IMR-90 (cell line): ENCODE measurements around the gene DTX1. TPM values are rescaled to one million over a fixed set of nuclear protein-coding genes. Genes with fewer than 3 reads are reported as not detected.

Source experiments
- ATAC-seq: fragments of 200-7000 bp; cut with Tn5 transposase; 2 replicates; pipeline ENCODE4 v1.9.1; 2020; ENCODE audit warnings: low read depth, mild to moderate bottlenecking, moderate library complexity
- BruUV-seq: library from RNA; stranded (reverse); fragments of 400-500 nt; replicated peaks from 2 replicates; lab custom pipeline; 2021; lab: Mats Ljungman, UMichigan
- CTCF ChIA-PET: fragments of 300-600 bp; formaldehyde crosslinking; extraction: SDS; loops from one replicate; lab custom pipeline; 2021; ENCODE audit warnings: antibody characterized with exemption; lab: Yijun Ruan, JAX
- POLR2A ChIA-PET: fragments of 300-600 bp; sonication (Branson Sonifier 250); formaldehyde crosslinking; loops from one replicate; lab custom pipeline; 2022; ENCODE audit warnings: antibody characterized with exemption; ENCODE audit not compliant: unreplicated experiment; lab: Charles Lee
- DNase-seq: peaks from one replicate; pipeline ENCODE4 v3.0.0; 2013
- H2AFZ ChIP-seq: replicated peaks from 2 replicates; pipeline ENCODE3; 2013; ENCODE audit warnings: low read length, mild to moderate bottlenecking; ENCODE audit not compliant: poor library complexity
- H2AK5ac ChIP-seq: 2 replicates; pipeline ENCODE4 v1.6.1; 2013; ENCODE audit warnings: low read depth, low read length, inconsistent platforms
- H2AK9ac ChIP-seq: replicated peaks from 2 replicates; pipeline ENCODE3; 2013; ENCODE audit warnings: mild to moderate bottlenecking, low read depth, low read length, moderate library complexity; ENCODE audit not compliant: poor library complexity
- H2BK120ac ChIP-seq: 2 replicates; pipeline ENCODE4 v1.6.1; 2013; ENCODE audit warnings: low read depth, low read length, inconsistent platforms
- H2BK15ac ChIP-seq: 3 replicates; pipeline ENCODE4 v1.6.1; 2013; ENCODE audit warnings: low read depth, low read length, inconsistent platforms
- H2BK20ac ChIP-seq: 2 replicates; pipeline ENCODE4 v1.6.1; 2013; ENCODE audit warnings: low read depth, mild to moderate bottlenecking, inconsistent platforms, low read length, moderate library complexity
- H2BK5ac ChIP-seq: 2 replicates; pipeline ENCODE4 v1.6.1; 2013; ENCODE audit warnings: mild to moderate bottlenecking, low read depth, low read length, inconsistent platforms; ENCODE audit not compliant: poor library complexity, severe bottlenecking
- H3K14ac ChIP-seq: replicated peaks from 2 replicates; pipeline ENCODE4 v1.6.1; 2013; ENCODE audit warnings: low read depth, low read length, inconsistent platforms
- H3K18ac ChIP-seq: 2 replicates; pipeline ENCODE4 v1.6.1; 2013; ENCODE audit warnings: low read depth, low read length, control low read depth
- H3K23ac ChIP-seq: 2 replicates; pipeline ENCODE4 v1.6.1; 2013; ENCODE audit warnings: low read depth, low read length, inconsistent platforms
- H3K27ac ChIP-seq: 2 replicates; pipeline ENCODE4 v1.5.1; 2013; ENCODE audit warnings: mild to moderate bottlenecking, control low read depth, low read length; ENCODE audit not compliant: insufficient read depth
- H3K27me3 ChIP-seq: 2 replicates; pipeline ENCODE4 v1.6.1; 2013; ENCODE audit warnings: low read length; ENCODE audit not compliant: control insufficient read depth, insufficient read depth
- H3K36me3 ChIP-seq: 2 replicates; pipeline ENCODE4 v1.6.1; 2013; ENCODE audit warnings: low read length, mixed read lengths; ENCODE audit not compliant: control insufficient read depth, insufficient read depth
- H3K4ac ChIP-seq: 2 replicates; pipeline ENCODE4 v1.6.1; 2013; ENCODE audit warnings: low read depth, low read length, inconsistent platforms
- H3K4me1 ChIP-seq: 2 replicates; pipeline ENCODE4 v1.6.1; 2013; ENCODE audit warnings: low read length, mixed read lengths; ENCODE audit not compliant: control insufficient read depth, insufficient read depth
- H3K4me2 ChIP-seq: 2 replicates; pipeline ENCODE4 v1.6.1; 2013; ENCODE audit warnings: low read depth, mild to moderate bottlenecking, control low read depth, low read length, moderate library complexity
- H3K4me3 ChIP-seq: 2 replicates; pipeline ENCODE4 v1.5.1; 2013; ENCODE audit warnings: low read depth, mild to moderate bottlenecking, control low read depth, low read length, moderate library complexity; ENCODE audit not compliant: insufficient read depth
- H3K56ac ChIP-seq: 2 replicates; pipeline ENCODE4 v1.6.1; 2013; ENCODE audit warnings: low read length, inconsistent platforms; ENCODE audit not compliant: insufficient read depth; ENCODE audit errors: extremely low read depth
- H3K79me1 ChIP-seq, 2 experiments: 2 replicates each; pipeline ENCODE4 v1.6.1; 2013; ENCODE audit warnings: low read length in 2 of 2, inconsistent platforms in 1 of 2, low read depth in 1 of 2
- H3K9ac ChIP-seq: 2 replicates; pipeline ENCODE4 v1.6.1; 2013; ENCODE audit warnings: low read depth, low read length, control low read depth
- H3K9me1 ChIP-seq: 2 replicates; pipeline ENCODE4 v1.6.1; 2013; ENCODE audit warnings: low read length, inconsistent platforms; ENCODE audit not compliant: insufficient read depth
- H3K9me3 ChIP-seq: 2 replicates; pipeline ENCODE4 v1.6.1; 2013; ENCODE audit warnings: low read length; ENCODE audit not compliant: control insufficient read depth, insufficient read depth
- H4K20me1 ChIP-seq: 2 replicates; pipeline ENCODE4 v1.6.1; 2013; ENCODE audit warnings: low read length, inconsistent platforms; ENCODE audit not compliant: insufficient read depth
- H4K5ac ChIP-seq: 2 replicates; pipeline ENCODE4 v1.6.1; 2013; ENCODE audit warnings: mild to moderate bottlenecking, low read depth, low read length, control low read depth
- H4K8ac ChIP-seq, 2 experiments: 2 replicates each; pipeline ENCODE4 v1.6.1; 2013; ENCODE audit warnings: low read depth in 2 of 2, low read length in 2 of 2, control low read depth in 1 of 2, inconsistent platforms in 1 of 2
- H4K91ac ChIP-seq: 2 replicates; pipeline ENCODE4 v1.6.1; 2013; ENCODE audit warnings: low read depth, low read length, inconsistent platforms; ENCODE audit not compliant: insufficient read depth
- BHLHE40 ChIP-seq: fragments of 150-350 bp; IDR thresholded peaks from 2 replicates; pipeline ENCODE4 v1.6.1; 2016; ENCODE audit warnings: mild to moderate bottlenecking, low read depth, low read length
- CEBPB ChIP-seq: IDR thresholded peaks from 2 replicates; pipeline ENCODE4 v1.6.1; 2012; ENCODE audit warnings: low read depth, low read length, improper control_type of control experiment
- CHD1 ChIP-seq: IDR thresholded peaks from 2 replicates; pipeline ENCODE4 v1.6.1; 2012; ENCODE audit warnings: low read depth, low read length, improper control_type of control experiment
- CTCF ChIP-seq: conservative IDR thresholded peaks from 2 replicates; pipeline ENCODE4 v1.5.1; 2012; ENCODE audit warnings: mild to moderate bottlenecking, low read depth, low read length, improper control_type of control experiment
- ELK1 ChIP-seq: fragments of 150-350 bp; IDR thresholded peaks from 2 replicates; pipeline ENCODE4 v1.6.1; 2016; ENCODE audit warnings: low read depth, mild to moderate bottlenecking, low read length, moderate library complexity, borderline replicate concordance
- MAFK ChIP-seq: IDR thresholded peaks from 2 replicates; pipeline ENCODE4 v1.6.1; 2012; ENCODE audit warnings: low read depth, low read length, improper control_type of control experiment
- NFE2L2 ChIP-seq: fragments of 150-350 bp; IDR thresholded peaks from 2 replicates; pipeline ENCODE4 v1.6.1; 2016; ENCODE audit warnings: low read depth, mild to moderate bottlenecking, low read length
- POLR2A ChIP-seq: IDR thresholded peaks from 2 replicates; pipeline ENCODE4 v1.6.1; 2012; ENCODE audit warnings: mild to moderate bottlenecking, low read depth, low read length
- RAD21 ChIP-seq: IDR thresholded peaks from 2 replicates; pipeline ENCODE4 v1.6.1; 2012; ENCODE audit warnings: low read length, improper control_type of control experiment
- RCOR1 ChIP-seq: IDR thresholded peaks from 2 replicates; pipeline ENCODE4 v1.6.1; 2012; ENCODE audit warnings: mild to moderate bottlenecking, low read length, improper control_type of control experiment; ENCODE audit not compliant: insufficient replicate concordance
- RFX5 ChIP-seq: IDR thresholded peaks from 2 replicates; pipeline ENCODE4 v1.8.0; 2012; ENCODE audit warnings: low read depth, mild to moderate bottlenecking, low read length, moderate library complexity
- USF2 ChIP-seq: fragments of 150-350 bp; IDR thresholded peaks from 2 replicates; pipeline ENCODE4 v1.6.1; 2017; ENCODE audit warnings: mild to moderate bottlenecking, antibody characterized with exemption, low read length, low read depth
- WGBS, 2 experiments: methylation state at CpG; one replicate each; pipeline versions ENCODE4 v1.1.5 to v1.1.7; 2013; ENCODE audit warnings: missing lambda C conversion rate in 2 of 2; ENCODE audit not compliant: insufficient read length in 1 of 2; ENCODE audit errors: extremely low coverage in 2 of 2; 5-methylcytosine and 5-hydroxymethylcytosine counted together
- dilution Hi-C: fragments of 300-500 bp; cut with HindIII; formaldehyde crosslinking; loops from one replicate; pipeline ENCODE4 v1.14.3; 2018; ENCODE audit warnings: low sequenced_read_pairs; ENCODE audit not compliant: unreplicated experiment
- in situ Hi-C: fragments of 300-500 bp; cut with MboI; formaldehyde crosslinking; loops from 3 replicates; pipeline ENCODE4 v1.14.3; 2019; ENCODE audit warnings: low sequenced_read_pairs, inconsistent platforms, mixed read lengths
- intact Hi-C: fragments of 100-400 bp; cut with micrococcal nuclease; formaldehyde crosslinking; loops from 2 replicates; pipeline ENCODE4 v1.10.0; 2022
- polyA plus RNA-seq, 3 experiments: library from polyadenylated mRNA; depleted of rRNA; stranded (reverse); fragments of >200 nt; gene quantifications; 2 replicates each; pipeline ENCODE4 v1.2.3, GENCODE V29; 2012; ENCODE audit warnings: low replicate concordance in 1 of 3
- total RNA-seq: library from RNA; depleted of rRNA; stranded (reverse); fragments of >200 nt; gene quantifications from 2 replicates; pipeline ENCODE4 v1.2.3, GENCODE V29; 2012

Gene DTX1
- total and polyA plus RNA-seq, 2 of the 4 experiments (the other 2 are of a cell fraction): not detected

DNA sequence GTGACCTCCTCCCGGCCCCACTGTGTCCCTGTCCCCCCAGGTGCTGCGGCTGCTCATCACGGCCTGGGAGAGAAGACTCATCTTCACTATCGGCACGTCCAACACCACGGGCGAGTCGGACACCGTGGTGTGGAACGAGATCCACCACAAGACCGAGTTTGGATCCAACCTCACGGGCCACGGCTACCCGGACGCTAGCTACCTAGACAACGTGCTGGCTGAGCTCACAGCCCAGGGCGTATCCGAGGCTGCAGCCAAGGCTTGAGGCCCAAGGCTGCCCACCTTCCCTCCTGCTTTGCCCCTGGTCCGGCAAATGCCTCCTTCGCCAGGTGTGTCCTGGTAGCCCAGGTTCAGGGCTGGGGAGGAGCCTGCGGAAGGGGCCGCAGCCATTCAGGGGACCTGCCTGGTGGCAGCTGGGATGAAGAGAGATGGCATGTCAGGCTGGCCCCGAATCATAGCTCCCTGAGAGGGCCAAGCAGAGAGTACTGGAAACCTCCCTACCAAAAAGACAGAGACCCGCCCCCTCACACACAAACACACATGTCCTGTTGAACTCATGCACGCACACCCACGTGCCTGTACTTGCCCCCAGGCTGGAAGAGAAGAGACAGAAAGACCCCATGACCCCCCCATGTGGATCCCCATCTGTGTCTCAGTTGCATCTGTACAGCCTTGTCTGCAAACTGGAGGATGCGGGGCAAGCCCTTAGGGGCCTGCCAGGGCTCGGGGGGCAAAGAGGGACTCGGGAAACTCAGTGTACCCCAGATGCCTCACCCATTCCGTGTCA, 40.3 kb downstream of the DTX1 start:
- H3K79me1 ChIP-seq: no peaks in the 10 kb centered on the region
- TF ChIP-seq RFX5: no peak
- TF ChIP-seq RAD21: no peak
- no peak for TF ChIP-seq POLR2A
- TF ChIP-seq CTCF: no peak
- TF ChIP-seq MAFK: no peak
- TF ChIP-seq BHLHE40: no peak
- no peak for TF ChIP-seq ELK1
- no peak for TF ChIP-seq RCOR1
- TF ChIP-seq CHD1: no peak
- TF ChIP-seq CEBPB: no peak
- no peak for TF ChIP-seq USF2
- no peak for TF ChIP-seq NFE2L2
- no peak overlapping the region for H2AK5ac ChIP-seq
- H3K9ac ChIP-seq: no peak overlapping the region
- no peak overlapping the region for H3K4me3 ChIP-seq
- in situ Hi-C loops (no loop called here), intact Hi-C loops (no loop called here), dilution Hi-C loops (no loop called here)
- no peak overlapping the region for H3K14ac ChIP-seq
- peaks cover 4% of the 10 kb centered on the region; the same call in 1 of the 2 replicates for H3K27me3 ChIP-seq
- no peaks in the 10 kb centered on the region for H3K9me3 ChIP-seq
- H4K91ac ChIP-seq: no peak overlapping the region
- H3K4me1 ChIP-seq: no peaks in the 10 kb centered on the region
- no peak overlapping the region for H2BK5ac ChIP-seq
- ChIA-PET POLR2A (no interaction called here), CTCF (interaction anchor here (0.7 kb wide), 2 partner anchors 111 to 568 kb away, joined by 4 to 8 read pairs; no protein-coding TSS in a partner anchor)
- no peak overlapping the region for H2BK20ac ChIP-seq
- H3K18ac ChIP-seq: no peak overlapping the region
- H3K56ac ChIP-seq: no peak overlapping the region
- no TSS peak for BruUV-seq
- no peak for DNase-seq
- H2BK120ac ChIP-seq: no peak overlapping the region
- H3K4me2 ChIP-seq: no peak overlapping the region
- H3K36me3 ChIP-seq: no peaks in the 10 kb centered on the region
- no peak overlapping the region for H2BK15ac ChIP-seq
- no peak for ATAC-seq
- no peak overlapping the region for H3K4ac ChIP-seq
- no peaks in the 10 kb centered on the region for H3K9me1 ChIP-seq
- no peak overlapping the region for H2AFZ ChIP-seq
- H4K8ac ChIP-seq: no peak overlapping the region
- no peak overlapping the region for H3K23ac ChIP-seq
- WGBS, 2 experiments: 83% methylated on average over 15 of the region's 30 CpGs; no CpG with 5 or more reads in 1 of the 2 experiments
- H3K27ac ChIP-seq: no peak overlapping the region
- H2AK9ac ChIP-seq: no peak overlapping the region
- H4K5ac ChIP-seq: no peak overlapping the region
- H4K20me1 ChIP-seq: no peaks in the 10 kb centered on the region
